ENCODE data around the gene POMC.
"Not testable (repeated sequence)": the region's sequence is repeated elsewhere in the genome, so short reads cannot be mapped to it uniquely, and the experiment has no call there.

The POMC gene

DNA sequence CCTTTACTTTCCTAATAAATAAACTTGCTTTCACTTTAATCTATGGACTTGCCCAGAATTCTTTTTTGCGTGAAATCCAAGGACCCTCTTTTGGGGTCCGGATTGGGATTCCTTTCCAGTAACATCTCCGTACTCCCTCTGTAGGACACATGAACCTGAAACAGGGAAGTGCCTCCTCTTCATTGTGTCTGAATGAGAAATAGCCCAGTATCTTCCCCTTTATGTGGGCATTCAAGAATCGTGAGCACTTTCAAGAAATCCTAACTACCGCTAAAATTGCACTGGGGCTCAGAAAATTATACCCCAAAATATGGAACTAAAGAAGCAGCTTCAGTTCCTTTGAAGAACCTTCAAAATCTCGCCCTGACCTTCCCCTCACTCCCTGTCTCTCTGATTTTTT lies 7.8 kb upstream of the POMC start:
- no peak for DNase-seq

DNA sequence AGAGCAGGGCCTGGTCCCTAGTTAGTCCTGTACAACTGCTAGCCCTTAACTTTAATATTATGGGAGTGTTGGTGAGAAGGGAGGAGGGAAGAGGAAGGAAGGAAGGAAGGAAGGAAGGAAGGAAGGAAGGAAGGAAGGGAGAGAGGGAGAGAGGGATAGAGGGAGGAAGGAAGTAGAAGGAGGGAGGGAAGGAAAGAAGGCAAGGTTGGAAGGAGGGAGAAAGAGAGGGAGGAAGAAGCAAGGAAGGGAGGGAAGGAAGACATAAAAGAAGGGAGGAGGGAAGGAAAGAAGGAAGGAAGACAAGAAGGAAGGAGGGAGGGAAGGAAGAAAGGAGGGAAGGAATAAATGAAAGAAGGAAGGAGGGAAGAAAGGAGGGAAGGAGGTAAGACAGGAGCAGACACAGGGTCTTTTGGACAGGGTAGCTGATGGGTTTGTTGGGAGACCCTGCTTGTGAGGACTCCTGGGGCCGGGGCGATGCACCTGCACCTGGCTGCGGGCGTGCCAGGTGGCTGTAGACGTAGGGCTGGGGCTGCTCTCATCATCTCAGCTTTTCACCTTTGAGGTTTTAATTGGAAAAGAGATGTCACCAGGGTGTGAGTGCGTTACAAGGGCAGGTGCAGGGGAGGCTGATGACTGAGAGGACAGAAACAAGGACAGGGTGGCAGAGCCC lies 5.9 kb upstream of the POMC start:
- no peak for DNase-seq

GRCh38 chr2:25173719-25174118 lies 5.3 kb upstream of the POMC start:
- DNase-seq = no peak

- DNase-seq = no peak
Observed at GRCh38 chr2:25170888-25171287, 2.5 kb upstream of the POMC start.

DNA sequence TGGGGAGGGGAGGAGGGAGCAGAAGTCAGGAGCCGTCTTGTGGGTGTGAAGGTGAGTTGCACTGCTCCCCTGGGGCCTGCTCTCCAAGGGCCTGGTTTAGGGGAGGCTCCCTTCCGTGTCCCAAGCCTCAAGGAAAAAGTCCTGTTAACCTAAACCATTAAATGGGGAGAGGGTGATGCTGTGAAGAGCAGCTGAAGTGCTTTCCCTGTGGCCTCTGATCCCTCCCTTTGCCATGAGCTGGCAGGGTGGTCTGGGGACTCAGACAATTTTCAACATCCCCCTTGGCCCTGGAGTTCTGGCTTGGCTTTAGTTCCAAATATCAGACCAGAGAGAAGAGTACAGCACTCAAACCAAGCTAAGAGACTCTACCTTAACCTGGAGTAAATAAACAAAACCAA lies 692 bp upstream of the POMC start:
- no peak for DNase-seq

- DNase-seq = no peak
Observed at GRCh38 chr2:25165992-25166875, 2.1 kb downstream of the POMC start.

DNA sequence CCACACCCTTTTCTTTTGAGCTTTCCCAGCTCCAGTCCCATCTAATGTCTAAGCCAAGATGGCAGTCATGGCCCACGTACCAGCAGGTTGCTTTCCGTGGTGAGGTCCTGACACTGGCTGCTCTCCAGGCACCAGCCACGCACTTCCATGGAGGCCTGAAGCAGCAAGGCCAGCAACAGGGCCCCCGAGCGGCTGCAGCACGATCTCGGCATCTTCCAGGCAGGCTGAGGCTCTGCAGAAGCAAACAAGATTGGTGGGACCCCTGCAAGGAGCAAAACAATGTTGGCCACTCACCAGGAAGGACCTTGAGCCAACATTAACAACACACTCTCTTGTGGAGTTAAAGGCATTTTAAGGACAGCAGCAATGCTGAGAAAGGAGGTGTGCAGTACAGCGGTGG lies 3.8 kb downstream of the POMC start:
- no peak for DNase-seq

DNA sequence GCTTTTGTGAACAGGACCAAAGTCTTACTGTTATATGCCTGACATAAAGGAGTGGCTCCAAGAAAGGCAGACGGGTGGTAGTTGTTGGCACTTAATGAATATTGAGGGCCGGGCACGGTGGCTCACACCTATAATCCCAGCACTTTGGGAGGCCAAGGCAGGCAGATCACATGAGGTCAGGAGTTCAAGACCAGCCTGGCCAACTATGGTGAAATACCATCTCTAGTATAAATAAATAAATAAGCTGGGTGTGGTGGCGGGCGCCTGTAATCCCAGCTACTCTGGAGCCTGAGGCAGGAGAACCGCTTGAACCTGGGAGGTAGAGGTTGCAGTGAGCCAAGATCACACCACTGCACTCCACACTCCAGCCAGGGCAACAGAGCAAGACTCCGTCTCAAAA lies 6.3 kb downstream of the POMC start:
- not testable (repeated sequence) for DNase-seq

- no peak for DNase-seq
Observed at GRCh38 chr2:25161055-25161781, 7.2 kb downstream of the POMC start.

GRCh38 chr2:25160376-25160775 lies 8.0 kb downstream of the POMC start:
- no peak for DNase-seq

DNA sequence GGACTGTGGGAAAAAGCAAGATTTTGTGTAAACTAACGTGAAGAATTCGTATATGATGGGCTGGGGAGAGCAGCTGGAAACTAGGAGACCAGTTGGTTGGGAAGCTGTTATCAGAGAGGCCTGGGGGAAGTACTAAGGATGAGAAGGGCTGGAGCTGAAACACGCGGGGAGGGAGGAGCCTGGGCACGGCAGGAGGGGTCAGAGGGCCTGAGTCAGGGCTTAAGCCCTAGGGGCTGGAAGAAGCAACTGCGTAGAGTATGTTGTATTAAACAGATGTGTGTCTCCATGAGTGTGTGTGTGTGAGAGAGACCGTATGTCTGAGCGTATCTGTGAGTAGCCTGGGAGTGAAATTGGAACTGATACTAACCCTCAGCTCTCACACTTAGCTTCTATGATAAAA lies 8.4 kb downstream of the POMC start:
- no peak for DNase-seq

- no peak for DNase-seq
Observed at GRCh38 chr2:25158096-25158852, 10.1 kb downstream of the POMC start.

DNA sequence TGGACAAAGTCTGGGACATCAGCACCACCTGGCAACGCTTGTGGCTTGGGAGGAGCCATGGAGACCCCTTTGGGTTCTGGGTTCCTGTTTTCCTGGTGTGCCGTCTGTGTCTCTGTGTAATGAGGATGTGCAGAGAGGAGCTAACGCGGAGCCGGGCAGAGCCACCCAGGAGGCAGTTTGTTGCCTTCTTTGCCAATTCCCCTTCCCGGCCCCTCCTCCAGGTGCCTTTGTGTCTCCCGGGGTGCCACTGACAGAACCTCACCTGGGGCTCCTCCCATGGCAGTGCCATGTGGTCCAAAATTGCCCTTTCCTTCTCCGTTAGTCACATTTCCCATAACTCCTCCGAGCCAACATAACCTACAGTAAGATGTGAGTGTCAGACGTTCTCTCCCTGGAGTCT lies 13.0 kb downstream of the POMC start:
- no peak for DNase-seq

DNA sequence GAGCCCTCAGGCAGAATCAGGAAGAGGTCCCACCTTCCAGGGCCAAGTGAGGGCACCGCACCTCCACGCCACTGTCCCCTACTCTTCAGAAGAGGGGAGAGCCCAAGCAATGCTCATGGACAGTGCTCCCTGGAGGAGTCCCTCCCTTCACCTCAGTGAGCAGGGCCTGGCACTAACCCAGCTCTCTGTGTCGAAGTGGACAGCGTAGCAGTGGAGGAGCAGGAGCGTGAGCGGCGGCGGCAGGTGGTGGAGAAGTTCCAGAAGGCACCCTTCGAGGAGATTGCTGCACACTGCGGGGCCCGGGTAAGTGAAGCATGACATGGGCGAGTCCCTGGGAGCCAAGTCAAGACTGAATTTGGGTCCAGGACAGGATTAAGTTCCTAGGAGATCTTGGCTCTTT lies 16.7 kb downstream of the POMC start:
- DNase-seq = no peak

- not testable (repeated sequence) for DNase-seq
Observed at GRCh38 chr2:25150993-25151392, 17.4 kb downstream of the POMC start.

GRCh38 chr2:25149646-25150045 lies 18.7 kb downstream of the POMC start:
- no peak for DNase-seq

GRCh38 chr2:25146896-25147295 lies 21.5 kb downstream of the POMC start:
- DNase-seq = no peak

- DNase-seq = no peak
Observed at GRCh38 chr2:25145803-25146202, 22.6 kb downstream of the POMC start.

DNA sequence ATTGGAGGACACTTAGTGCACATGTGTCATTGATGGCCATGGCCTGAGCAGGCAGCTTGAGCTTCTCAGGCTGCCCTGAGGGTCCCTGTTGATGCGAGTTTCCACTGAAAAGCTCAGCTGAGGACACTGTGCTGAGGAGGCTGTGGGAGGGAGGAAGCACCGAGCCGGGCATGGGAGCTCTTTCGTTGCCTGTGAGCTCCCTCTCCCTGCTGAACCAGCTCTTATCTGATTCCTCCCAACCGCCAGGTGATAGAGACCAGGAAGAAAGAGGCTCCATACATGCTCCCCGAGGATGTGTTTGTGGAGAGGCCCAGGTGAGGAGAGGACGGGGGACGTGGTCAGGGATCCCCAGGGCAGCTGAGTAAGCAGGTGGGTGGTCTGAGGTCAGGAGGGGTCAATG lies 27.3 kb downstream of the POMC start:
- no peak for DNase-seq

DNA sequence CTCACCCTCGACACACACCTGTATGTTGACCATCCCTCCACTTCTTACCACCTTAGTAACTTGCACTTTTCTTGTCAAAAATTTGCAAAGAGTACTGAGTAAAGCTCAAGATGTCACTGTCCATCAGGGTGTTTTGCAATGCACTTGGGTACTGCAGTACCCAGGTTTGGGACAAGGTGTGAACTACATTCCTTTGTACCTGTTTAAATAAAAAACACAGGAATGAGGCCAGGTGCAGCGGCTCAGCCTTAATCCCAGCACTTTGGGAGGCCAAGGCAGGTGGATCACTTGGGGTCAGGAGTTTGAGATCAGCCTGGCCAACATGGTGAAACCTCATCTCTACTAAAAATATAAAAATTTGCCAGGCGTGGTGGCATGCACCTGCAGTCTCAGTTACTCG lies 27.8 kb downstream of the POMC start:
- not testable (repeated sequence) for DNase-seq

DNA sequence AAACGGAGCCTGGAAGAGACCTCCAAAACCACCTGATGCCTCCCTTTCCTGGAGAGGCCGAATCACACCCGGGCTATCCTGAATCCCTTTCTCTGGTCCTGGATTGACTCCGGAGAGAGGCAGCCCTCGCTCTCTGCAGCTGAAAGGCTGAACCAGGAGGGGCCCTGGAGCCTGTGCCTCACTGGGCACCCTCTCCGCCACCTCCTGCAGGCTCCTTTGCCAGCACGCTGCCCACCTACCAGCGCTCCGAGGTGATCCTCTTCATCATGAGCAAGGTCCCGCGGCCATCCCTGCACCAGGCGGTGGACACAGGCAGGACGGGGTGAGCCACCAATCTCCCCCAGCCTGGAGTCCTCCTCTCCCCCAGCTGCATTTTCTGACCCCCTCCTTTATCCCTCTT lies 35.7 kb downstream of the POMC start:
- no peak for DNase-seq

DNA sequence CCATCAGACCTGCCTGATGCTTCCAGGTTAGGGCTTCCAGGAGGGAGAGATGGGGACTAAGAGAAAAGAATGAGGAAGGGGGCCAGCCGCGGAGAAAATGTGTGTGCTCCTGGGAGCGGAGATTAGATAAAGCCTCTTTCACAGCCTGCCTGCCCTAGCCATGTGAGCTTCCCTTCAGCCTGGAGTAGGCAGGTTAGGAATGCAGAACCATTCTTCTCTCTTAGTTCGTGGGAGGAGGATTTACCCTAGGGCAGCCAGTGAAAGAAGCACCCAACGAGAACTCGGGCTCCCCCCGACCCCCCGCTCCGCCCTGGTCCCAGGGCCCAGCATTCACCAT lies 36.1 kb downstream of the POMC start:
- no peak for DNase-seq
